ENCODE measurements around the gene AKAP1. TPM values are rescaled to one million over a fixed set of nuclear protein-coding genes. Genes with fewer than 3 reads are reported as not detected.
A peak's percentile ranks its signal among the peaks of the same experiment; 100 is the strongest.

AKAP1 gene
- total and polyA plus RNA-seq, 9 of the 15 experiments (the other 6 are each of a cell fraction or from before 2014, with no cell fraction given), result 12.9 to 63.8 (median 36.4) TPM

DNA sequence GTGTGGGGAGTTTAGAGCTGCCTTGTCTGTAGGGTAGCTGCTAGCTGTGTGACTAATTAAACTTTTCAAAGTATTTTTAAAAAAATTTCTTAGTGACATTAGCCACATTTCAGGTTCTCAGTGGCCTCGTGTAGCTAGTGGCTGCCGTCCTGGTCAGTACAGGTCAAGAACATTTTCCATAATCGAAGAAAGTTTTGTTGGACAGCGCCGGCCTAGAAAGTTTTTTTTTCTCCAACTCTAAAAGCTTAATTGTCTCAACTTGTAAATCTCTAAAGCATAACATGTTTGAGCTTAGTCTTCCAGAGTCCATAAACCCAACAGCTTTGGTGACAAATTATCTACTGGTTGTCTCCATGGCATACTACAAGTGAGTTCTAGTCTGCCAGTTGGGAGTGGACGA lies 4.3 kb downstream of the AKAP1 start:
- CTCF ChIA-PET (ENCODE audit: low intra/inter-chr PET ratio), result no interaction called here
- FAIRE-seq, result no peak

More for the DNA sequence above, 4.3 kb downstream of the AKAP1 start:
- BruUV-seq (replicated peaks), result no TSS peak
- Histone ChIP-seq H4K20me1 (replicated peaks; ENCODE audit: control insufficient read depth, insufficient read depth, low read length) (peaks cover 44% of the 10 kb centered on the region), H2AFZ (ENCODE audit: low read depth, low read length) (no peak overlapping the region), H3K9ac (ENCODE audit: insufficient read depth in 1 of 2, low read depth in 2 of 2, low read length in 2 of 2) (peak overlapping the region in 1 of 2 experiments; percentile 4; a peak in 1 of 4 replicates), H3K36me3 (ENCODE audit: control insufficient read depth, insufficient read depth, low read length) (peaks cover 18% of the 10 kb centered on the region; the same call in 2 of the 3 replicates), H3K27ac (ENCODE audit: extremely low read depth, low read depth, low read length) (no peak overlapping the region), H3K27me3 (ENCODE audit: control insufficient read depth in 2 of 2, insufficient read depth in 2 of 2, low read length in 2 of 2) (no peaks in the 10 kb centered on the region), H3K4me3 (no peak overlapping the region), H3K79me2 (ENCODE audit: control insufficient read depth, insufficient read depth, low read length) (peaks cover 92% of the 10 kb centered on the region), H3K4me1 (replicated peaks in 1 of 2; ENCODE audit: control insufficient read depth in 2 of 2, insufficient read depth in 2 of 2, low read length in 2 of 2) (peaks cover 25 to 32% of the 10 kb centered on the region in 2 experiments; a peak in 4 of 5 replicates), H3K9me1 (ENCODE audit: control insufficient read depth, insufficient read depth, low read length) (no peaks in the 10 kb centered on the region), H3K9me3 (replicated peaks; ENCODE audit: control insufficient read depth, insufficient read depth, low read depth, low read length) (no peaks in the 10 kb centered on the region), H3K4me2 (ENCODE audit: insufficient read depth, low read length) (no peak overlapping the region)
- intact Hi-C loops (cut with micrococcal nuclease), result loop anchor here (5.0 kb wide), 1 partner anchor 82 kb away; no protein-coding TSS in a partner anchor
- POLR2A ChIA-PET, result interaction anchor here (0.6 to 1.6 kb wide), 3 partner anchors 8 to 24 kb away, joined by 3 to 10 read pairs (median 4); no protein-coding TSS in a partner anchor
- TF ChIP-seq KDM1A (IDR thresholded peaks at IDR 0.05), result no peak
- TF ChIP-seq, protein P1, sequence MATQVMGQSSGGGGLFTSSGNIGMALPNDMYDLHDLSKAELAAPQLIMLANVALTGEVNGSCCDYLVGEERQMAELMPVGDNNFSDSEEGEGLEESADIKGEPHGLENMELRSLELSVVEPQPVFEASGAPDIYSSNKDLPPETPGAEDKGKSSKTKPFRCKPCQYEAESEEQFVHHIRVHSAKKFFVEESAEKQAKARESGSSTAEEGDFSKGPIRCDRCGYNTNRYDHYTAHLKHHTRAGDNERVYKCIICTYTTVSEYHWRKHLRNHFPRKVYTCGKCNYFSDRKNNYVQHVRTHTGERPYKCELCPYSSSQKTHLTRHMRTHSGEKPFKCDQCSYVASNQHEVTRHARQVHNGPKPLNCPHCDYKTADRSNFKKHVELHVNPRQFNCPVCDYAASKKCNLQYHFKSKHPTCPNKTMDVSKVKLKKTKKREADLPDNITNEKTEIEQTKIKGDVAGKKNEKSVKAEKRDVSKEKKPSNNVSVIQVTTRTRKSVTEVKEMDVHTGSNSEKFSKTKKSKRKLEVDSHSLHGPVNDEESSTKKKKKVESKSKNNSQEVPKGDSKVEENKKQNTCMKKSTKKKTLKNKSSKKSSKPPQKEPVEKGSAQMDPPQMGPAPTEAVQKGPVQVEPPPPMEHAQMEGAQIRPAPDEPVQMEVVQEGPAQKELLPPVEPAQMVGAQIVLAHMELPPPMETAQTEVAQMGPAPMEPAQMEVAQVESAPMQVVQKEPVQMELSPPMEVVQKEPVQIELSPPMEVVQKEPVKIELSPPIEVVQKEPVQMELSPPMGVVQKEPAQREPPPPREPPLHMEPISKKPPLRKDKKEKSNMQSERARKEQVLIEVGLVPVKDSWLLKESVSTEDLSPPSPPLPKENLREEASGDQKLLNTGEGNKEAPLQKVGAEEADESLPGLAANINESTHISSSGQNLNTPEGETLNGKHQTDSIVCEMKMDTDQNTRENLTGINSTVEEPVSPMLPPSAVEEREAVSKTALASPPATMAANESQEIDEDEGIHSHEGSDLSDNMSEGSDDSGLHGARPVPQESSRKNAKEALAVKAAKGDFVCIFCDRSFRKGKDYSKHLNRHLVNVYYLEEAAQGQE (IDR thresholded peaks at IDR 0.05; ENCODE audit: borderline replicate concordance), result peak; percentile 36; the same call in 1 of the 2 replicates
- TF ChIP-seq, protein P1 (CRISPR knock-in tag; IDR thresholded peaks at IDR 0.05; ENCODE audit: low read depth), result no peak
- TF ChIP-seq CREB1 (IDR thresholded peaks at IDR 0.05), result no peak
- no peak for TF ChIP-seq CREB1 (CRISPR knock-in tag; IDR thresholded peaks at IDR 0.05)
- no peak for ATAC-seq
- WGBS (ENCODE audit: insufficient coverage, low coverage, missing lambda C conversion rate), result 76% methylated on average over 6 of the region's 6 CpGs
- DNase-seq (ENCODE audit: extremely low read depth in 1 of 4, low spot score in 3 of 4), result no peak
- in situ Hi-C loops (cut with MboI), result no loop called here

Measured in K562 (cell line).